Loucy (cell line): Measurements from ENCODE around the gene KIF26A.

ENCODE experiments used
- H2AFZ ChIP-seq: fragments of 200-600 bp; sonication (generic); 2 replicates; pipeline ENCODE4 v1.6.0; 2016; ENCODE audit warnings: antibody characterized with exemption, mild to moderate bottlenecking, low read length, moderate library complexity
- H3F3A ChIP-seq: fragments of 200-600 bp; 2 replicates; pipeline ENCODE4 v1.6.0; 2016; ENCODE audit warnings: antibody characterized with exemption, low read depth, mild to moderate bottlenecking
- H3K27me3 ChIP-seq: fragments of 200-600 bp; sonication (generic); 2 replicates; pipeline ENCODE4 v1.6.1; 2014; ENCODE audit warnings: low read length, mild to moderate bottlenecking; ENCODE audit not compliant: insufficient read depth, poor library complexity, severe bottlenecking
- H3K36me3 ChIP-seq: fragments of 200-600 bp; sonication (generic); 2 replicates; pipeline ENCODE4 v1.6.1; 2016; ENCODE audit warnings: low read length; ENCODE audit not compliant: insufficient read depth
- H3K4me1 ChIP-seq: fragments of 200-600 bp; sonication (generic); 2 replicates; pipeline ENCODE4 v1.5.1; 2014; ENCODE audit warnings: low read length, mild to moderate bottlenecking; ENCODE audit not compliant: insufficient read depth, poor library complexity, severe bottlenecking
- H3K4me2 ChIP-seq: fragments of 200-600 bp; sonication (generic); 2 replicates; pipeline ENCODE4 v1.6.0; 2014; ENCODE audit warnings: antibody characterized with exemption, low read length, low read depth, mild to moderate bottlenecking; ENCODE audit not compliant: poor library complexity, severe bottlenecking
- H3K4me3 ChIP-seq: fragments of 200-600 bp; sonication (generic); 2 replicates; pipeline ENCODE4 v1.5.1; 2014; ENCODE audit warnings: low read length, mild to moderate bottlenecking, mixed read lengths; ENCODE audit not compliant: poor library complexity, severe bottlenecking
- H3K79me2 ChIP-seq: fragments of 200-600 bp; sonication (generic); 2 replicates; pipeline ENCODE4 v1.6.1; 2014; ENCODE audit warnings: low read length; ENCODE audit not compliant: insufficient read depth
- H3K9ac ChIP-seq: fragments of 200-600 bp; sonication (generic); 2 replicates; pipeline ENCODE4 v1.6.0; 2014; ENCODE audit warnings: mild to moderate bottlenecking, low read depth, low read length, moderate library complexity; ENCODE audit not compliant: poor library complexity, severe bottlenecking
- H3K9me2 ChIP-seq: fragments of 200-600 bp; sonication (generic); replicated peaks from 2 replicates; pipeline ENCODE4 v1.6.1; 2016; ENCODE audit warnings: low read depth, low read length, mixed read lengths
- H3K9me3 ChIP-seq: fragments of 200-600 bp; sonication (generic); 2 replicates; pipeline ENCODE4 v1.6.1; 2014; ENCODE audit warnings: mild to moderate bottlenecking, antibody characterized with exemption, low read length, low read depth; ENCODE audit not compliant: insufficient read depth
- H4K20me1 ChIP-seq: fragments of 200-600 bp; sonication (generic); 2 replicates; pipeline ENCODE4 v1.6.0; 2014; ENCODE audit warnings: antibody characterized with exemption, low read length, mild to moderate bottlenecking; ENCODE audit not compliant: insufficient read depth, poor library complexity, severe bottlenecking
- CTCF ChIP-seq: fragments of 200-600 bp; sonication (generic); conservative IDR thresholded peaks from 2 replicates; pipeline ENCODE4 v1.5.1; 2014; ENCODE audit warnings: mild to moderate bottlenecking, antibody characterized with exemption, low read length
- EZH2phosphoT487 ChIP-seq: fragments of 200-600 bp; IDR thresholded peaks from 2 replicates; pipeline ENCODE4 v1.6.1; 2018; ENCODE audit warnings: antibody characterized with exemption, mild to moderate bottlenecking, moderate library complexity, borderline replicate concordance

KIF26A gene

DNA sequence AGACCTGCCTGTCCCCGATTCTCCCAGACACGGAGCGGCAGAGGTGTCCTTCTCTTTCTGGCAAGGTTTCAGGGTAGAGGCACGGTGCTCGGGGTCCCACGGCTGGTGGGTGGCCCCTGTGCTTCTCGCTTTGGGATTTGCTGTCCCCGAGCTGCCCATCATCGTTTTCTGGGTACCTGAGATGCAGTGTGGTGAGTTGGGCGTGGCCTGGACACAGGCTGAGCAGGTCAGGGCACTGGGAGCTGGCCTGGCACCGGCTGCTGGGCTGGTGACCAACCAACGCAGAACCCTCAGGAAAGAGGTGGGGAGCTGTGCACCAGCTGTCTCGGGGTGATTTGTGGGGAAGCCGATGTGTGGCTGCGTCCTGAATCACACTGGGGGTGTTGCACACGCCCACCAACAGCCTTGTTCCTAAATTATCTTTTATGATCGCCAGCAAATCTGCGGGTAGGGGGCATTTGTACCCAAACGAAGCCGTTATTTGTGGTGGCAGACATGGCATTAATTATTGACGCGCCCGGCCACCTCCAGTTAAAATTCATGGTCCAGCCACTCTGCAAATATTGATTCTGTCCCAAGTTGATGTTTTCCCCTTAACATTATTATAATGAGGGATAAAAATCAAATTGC lies 61.0 kb downstream of the KIF26A start:
- Histone ChIP-seq H3K4me1 (peaks cover 23% of the 10 kb centered on the region), H3K9me3 (no peaks in the 10 kb centered on the region), H3K4me2 (no peak overlapping the region), H4K20me1 (no peaks in the 10 kb centered on the region), H3K9ac (no peak overlapping the region), H3K27me3 (no peaks in the 10 kb centered on the region), H3K36me3 (no peaks in the 10 kb centered on the region), H3F3A (no peaks in the 10 kb centered on the region), H3K79me2 (no peaks in the 10 kb centered on the region), H3K4me3 (no peak overlapping the region), H2AFZ (no peak overlapping the region), H3K9me2 (no peaks in the 10 kb centered on the region)
- TF ChIP-seq CTCF (no peak), EZH2phosphoT487 (no peak)

DNA sequence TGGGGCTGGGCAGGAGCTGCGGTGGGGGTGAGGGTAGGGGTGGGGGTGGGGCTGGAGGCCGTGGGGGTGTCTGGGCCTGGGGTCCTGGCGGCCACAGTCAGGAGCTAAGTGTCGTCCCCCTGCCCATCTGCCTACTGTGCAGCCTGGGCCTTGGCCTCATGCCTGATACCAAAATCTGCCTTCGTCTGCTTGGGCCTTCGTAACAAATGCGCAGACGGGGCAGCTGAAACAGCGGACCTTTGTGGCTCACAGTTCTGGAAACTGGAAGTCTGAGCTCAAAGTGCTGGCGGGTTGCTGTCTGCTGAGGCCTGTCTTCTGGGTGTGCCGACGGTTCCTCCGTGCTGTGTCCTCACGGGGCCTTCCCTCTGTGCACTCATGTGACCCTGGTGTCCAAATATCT lies 61.7 kb downstream of the KIF26A start:
- Histone ChIP-seq H3K4me1 (peaks cover 23% of the 10 kb centered on the region), H3K4me2 (no peak overlapping the region), H4K20me1 (no peaks in the 10 kb centered on the region), H3K9ac (no peak overlapping the region), H3K4me3 (no peak overlapping the region), H3K9me3 (no peaks in the 10 kb centered on the region), H3K9me2 (no peaks in the 10 kb centered on the region), H3K36me3 (no peaks in the 10 kb centered on the region), H3F3A (no peaks in the 10 kb centered on the region), H2AFZ (no peak overlapping the region), H3K79me2 (no peaks in the 10 kb centered on the region), H3K27me3 (no peaks in the 10 kb centered on the region)
- no peak for TF ChIP-seq CTCF
- no peak for TF ChIP-seq EZH2phosphoT487

GRCh38 chr14:104200591-104200990 lies 62.2 kb downstream of the KIF26A start:
- TF ChIP-seq CTCF (no peak), EZH2phosphoT487 (no peak)
- no peaks in the 10 kb centered on the region for H3F3A ChIP-seq
- no peak overlapping the region for H3K9ac ChIP-seq
- H3K9me3 ChIP-seq: no peaks in the 10 kb centered on the region
- H3K36me3 ChIP-seq: no peaks in the 10 kb centered on the region
- no peaks in the 10 kb centered on the region for H3K79me2 ChIP-seq
- H3K27me3 ChIP-seq: no peaks in the 10 kb centered on the region
- no peak overlapping the region for H3K4me2 ChIP-seq
- no peaks in the 10 kb centered on the region for H4K20me1 ChIP-seq
- H3K4me3 ChIP-seq: no peak overlapping the region
- no peak overlapping the region for H2AFZ ChIP-seq
- H3K4me1 ChIP-seq: peaks cover 23% of the 10 kb centered on the region
- no peaks in the 10 kb centered on the region for H3K9me2 ChIP-seq
